Activated T-cell treated with anti-CD3 and anti-CD28 coated beads for 1 hour (primary cell): ENCODE results near the gene CPNE5.

ENCODE experiments used
- DNase-seq: peaks from one replicate; pipeline ENCODE4 v3.0.0-alpha.2; 2020; ENCODE audit warnings: low read depth

Gene CPNE5

DNA sequence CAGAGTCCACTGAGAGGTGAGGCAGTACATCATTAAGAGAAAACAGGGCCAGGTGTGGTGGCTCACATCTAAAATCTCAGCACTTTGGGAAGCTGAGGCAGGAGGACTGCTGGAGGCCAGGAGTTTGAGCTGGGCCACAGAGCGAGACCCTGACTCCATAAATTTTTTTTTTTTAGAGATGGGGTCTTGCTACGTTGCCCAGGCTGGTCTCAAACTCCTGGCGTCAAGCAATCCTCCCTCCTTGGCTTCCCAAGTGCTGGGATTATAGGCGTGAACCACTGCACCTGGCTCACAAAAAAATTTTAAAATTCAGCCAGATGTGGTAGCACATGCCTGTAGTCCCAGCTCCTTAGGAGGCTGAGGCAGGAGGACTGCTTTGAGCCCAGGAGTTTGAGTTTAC, 18.1 kb upstream of the CPNE5 start:
- DNase-seq: no peak

DNA sequence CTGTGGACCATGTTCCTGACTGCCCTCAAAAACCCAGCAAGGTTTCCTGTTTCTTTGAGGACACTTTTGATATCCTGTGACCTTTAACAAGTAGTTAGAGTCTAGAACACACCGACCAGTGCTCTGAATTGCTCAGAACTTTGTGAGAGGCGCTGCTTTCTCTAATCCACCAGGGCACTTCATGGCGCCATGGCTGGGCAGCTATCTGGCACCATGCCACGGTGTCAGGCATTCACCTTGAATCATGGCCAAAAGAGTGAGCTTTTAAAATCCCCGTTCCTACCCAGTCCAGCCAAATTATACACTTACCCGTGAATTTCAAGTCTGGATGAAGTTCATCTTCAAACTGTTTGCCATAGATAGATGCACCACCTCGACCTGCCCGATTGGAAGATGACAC, 17.0 kb upstream of the CPNE5 start:
- DNase-seq: no peak

DNA sequence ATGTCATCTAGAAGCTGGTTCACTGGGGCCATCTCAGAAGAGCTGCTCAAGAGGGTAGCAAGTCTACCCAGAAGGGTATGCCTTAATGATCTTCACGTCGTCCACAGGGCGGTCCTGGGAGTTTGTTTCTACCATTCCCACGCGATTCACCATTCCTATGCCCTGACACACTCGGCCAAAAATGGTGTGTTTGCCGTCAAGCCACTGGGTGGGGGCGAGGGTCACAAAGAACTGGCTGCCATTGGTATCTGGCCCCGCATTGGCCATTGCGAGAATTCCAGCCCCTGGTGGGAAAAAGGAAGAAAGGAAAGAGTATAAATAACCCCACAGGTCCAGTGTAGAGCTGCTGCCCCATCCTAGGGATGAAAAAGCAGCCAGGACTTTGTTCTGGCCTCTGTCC, 16.5 kb upstream of the CPNE5 start:
- DNase-seq: no peak

DNA sequence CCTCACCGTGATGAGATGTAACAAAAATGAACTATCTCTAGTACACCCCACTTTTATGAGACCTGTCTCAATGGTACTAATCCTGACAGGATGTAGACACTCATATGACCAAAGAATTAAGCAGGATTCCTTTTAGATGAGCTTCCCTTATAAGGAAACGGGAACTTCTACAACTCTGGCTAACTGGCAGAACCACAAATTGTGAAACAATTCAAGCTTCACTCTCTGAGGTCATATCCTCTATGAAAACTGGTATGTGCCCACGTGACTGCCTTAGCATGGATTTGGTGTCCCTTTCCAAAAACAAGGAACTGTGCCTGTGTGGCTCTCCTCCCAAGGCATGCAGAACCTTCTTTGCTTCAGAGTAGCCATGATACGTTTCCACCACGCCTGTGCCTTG, 14.1 kb upstream of the CPNE5 start:
- no peak for DNase-seq

DNA sequence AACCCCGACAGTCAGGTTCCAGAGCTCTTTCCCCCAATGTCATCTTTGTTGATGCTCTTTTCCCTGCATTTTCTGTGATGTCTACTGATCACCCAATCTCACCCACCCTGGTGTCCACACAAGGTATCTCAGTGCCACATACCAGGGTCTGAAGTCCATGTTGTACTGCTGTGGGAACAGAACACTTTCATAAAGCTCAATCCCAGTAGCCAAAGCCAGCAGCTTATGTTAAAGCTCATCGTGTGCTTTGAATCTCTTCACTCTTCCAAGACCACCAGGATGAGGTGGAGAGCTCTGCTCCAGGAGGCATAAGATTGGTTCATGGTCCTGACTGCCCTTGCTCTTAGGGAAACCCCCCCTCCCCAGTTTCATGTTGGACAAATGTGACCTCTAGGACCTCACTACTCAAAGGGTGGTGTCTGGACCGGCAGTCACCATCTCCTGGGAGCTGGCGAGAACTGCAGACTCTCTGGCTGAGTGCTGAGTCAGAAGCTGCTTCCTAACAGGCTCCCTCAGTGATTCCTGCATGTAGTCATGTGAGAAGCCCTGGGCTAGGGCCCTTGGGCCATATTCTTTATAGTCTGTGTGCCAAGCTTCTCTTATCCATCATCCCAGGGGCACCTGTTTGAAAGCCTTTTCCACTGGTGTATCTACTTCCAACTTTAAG, 13.4 kb upstream of the CPNE5 start:
- no peak for DNase-seq

DNA sequence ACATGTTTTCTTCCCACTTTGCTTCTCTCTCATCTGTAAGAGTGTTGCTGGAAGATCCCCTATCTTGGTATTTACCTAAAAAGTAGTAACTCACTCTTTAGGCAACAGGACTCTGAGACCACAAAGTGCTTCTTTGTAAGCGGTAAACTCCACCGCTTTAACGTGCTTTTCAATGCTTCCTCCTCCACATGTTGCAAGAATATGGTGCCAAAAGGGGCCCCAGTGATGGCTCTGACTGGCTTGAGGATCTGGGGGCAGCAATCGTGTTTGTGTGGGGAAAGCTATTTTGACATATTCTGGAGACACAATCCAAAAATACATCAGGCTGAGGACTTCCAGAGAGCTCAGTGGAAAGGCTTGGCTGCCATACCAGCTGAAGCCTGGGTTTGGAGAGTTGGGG, 12.4 kb upstream of the CPNE5 start:
- DNase-seq: no peak

DNA sequence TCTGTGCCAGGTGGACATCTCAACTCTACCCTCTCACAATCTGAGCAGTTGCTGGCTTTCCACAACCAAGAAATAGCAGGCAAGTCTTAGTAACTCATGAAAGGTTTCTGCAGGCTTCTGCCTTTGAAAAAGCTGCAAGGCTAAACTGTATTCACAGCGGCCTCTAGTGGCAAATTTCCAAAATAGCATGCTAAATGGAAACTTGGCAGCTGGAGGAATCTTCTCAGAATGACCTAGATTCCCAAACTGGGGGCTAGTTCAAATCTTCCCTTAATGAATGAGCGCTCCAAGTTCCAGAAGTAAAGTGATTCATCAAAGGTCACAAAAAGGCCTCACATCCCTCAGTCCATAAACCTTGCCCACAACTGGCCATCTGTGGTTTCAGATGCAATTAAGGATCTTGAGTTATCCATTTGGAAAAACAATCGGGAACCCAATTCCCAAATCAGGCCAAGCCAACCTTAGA, 11.9 kb upstream of the CPNE5 start:
- no peak for DNase-seq

DNA sequence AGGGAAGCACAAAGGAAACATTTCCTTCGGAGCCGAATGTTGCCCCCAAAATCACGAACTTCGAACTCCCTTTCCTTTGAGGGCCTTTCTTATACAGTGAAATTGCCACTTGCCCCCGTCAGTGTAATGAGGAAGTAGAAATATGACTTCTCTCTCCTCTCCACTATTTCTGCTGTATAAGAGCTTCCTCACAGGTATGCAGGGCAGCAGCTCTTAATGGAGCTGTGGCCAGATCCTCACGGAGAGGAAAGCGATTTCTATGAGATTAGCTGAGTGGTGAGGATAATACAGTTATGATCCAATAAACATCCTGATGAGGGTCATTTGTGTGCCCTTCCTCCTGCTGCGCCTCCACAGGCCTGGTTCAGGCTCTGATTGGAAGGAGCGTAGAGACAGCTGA, 10.8 kb upstream of the CPNE5 start:
- no peak for DNase-seq

DNA sequence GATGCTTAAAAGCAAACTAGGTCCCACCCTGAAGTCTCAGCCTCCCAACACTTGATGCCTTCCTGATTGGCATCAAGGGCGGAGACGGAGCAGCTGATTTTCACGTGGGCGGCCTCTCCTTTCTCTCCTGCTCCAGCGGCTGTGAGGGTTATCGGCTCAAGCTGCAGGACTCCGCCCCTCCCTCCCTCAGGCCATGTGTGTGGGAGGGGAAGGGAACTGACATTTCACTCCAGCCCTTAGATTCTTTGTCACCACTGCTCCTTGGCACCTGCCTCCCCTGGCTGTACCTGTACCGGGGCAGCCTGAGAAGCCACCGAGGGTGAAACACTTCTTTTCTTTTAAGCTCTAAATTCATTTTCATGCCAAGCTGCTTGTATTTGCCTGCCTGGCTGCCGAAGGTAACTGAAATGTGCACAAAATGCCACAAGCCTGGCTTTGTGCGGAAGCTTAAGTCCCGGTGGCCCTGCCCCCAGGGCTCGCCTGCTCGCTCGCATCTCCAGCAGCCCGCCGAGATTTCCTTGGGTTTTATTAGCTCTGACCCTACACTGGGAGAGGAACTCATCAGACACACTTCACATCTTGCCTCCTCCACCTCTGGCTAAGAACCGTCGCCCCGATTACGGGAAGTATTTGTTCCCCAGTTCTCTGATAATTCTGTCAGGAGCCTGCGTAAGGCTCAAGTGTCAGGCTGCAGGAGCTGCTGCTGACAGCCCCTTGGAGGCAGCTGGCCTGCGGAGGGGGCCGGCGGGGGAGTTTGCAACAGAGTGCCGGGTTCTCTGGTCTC, 9.6 kb upstream of the CPNE5 start:
- DNase-seq: no peak

DNA sequence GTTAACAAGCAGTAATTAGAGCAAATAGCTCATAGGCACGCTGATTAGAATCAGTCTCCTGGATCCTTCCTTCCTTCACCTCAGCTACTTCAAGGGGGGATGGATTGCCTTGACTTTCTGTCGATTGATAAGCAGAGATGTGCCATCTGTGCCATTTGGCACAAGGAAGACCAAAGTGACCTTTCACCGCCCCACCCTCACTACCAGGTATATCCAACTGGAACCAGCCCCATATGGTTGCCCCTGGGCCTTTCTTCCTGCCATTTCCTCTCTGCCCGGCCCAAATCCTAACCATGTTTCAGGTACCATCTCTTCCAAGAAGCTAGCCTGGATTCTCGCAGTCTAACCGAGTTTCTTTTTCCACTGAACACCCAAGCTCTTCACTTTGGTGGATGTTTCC, 8.7 kb upstream of the CPNE5 start:
- no peak for DNase-seq

DNA sequence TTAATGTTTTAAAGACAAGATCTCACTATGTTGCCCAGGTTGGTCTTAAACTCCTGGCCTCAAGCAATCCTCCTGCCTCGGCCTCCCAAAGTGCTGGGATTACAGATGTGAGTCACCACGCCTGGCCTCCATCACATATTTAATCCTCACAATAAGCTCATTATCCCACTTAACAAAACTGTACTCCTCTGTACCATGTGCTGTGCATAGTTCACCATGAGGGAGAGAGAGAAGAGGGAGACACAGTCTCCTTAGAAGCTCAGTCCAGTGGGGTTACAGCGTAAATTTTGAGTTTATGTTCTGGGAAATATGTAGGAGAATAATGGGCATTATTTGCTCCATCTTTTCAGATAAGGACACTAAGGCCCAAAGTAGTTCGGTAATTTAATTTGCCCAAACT, 7.9 kb upstream of the CPNE5 start:
- DNase-seq: no peak

DNA sequence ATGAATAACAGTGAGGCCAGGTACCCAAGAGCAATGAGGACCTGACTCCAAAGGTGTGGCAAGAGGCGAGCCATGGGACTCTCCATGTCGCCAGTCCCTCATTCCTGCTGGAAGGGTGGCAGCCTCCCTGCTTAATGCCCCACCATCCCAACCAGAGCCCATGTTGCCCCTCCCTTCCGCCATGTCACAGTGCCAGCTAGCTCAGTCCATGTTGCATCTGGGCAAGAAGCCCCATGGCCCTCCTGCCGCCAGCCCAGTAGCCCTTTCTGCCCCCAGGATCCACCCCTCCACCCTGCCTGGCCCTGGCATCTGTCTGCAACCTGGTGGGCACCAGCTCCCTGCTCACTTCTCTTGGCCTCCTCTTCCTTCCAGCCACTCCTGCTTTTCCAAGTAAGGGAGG, 6.0 kb upstream of the CPNE5 start:
- no peak for DNase-seq

DNA sequence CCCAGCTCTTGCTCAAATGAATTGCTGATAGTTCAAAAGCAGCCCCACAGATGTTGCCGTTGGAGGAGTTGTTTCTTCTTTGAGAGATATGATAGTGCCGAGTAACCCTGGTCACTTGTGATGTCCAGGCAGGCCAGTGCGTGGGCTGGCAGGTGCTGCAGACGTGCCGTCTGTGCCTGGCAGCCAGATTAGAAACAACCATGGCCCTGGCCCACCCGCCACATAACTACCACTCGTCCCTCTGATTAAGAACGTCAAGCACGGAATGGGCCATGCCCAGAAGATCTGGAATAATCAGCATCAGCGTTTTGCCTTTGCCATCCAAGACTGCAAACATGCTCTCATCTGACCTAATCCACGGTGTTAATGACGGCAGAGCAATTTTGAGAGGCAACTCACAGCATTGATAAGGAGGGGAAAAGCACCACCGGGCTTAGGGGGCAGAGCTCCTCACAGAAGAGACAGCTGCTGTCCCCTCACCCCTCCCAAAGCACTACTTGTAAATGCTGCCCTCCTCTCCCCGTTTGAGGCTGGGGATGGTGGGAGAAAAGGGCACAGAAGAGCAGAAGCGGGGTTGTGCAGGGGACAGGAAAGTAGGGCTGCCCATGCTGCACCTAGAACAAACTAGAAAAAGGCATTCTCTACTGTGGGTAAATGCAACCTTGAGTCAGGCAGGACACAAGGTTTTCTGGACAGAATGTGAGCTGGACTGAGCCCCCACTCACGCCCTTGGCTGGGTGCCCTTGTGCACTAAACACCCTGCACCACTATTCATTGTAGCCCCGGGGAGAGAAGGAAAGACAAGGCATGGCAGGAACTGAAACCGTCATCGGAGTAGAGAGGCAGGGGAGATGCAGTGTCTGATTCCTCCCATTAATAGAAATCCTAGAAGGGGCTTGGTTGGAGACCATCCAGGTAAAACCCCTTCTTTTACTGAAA, 5.3 kb upstream of the CPNE5 start:
- no peak for DNase-seq

DNA sequence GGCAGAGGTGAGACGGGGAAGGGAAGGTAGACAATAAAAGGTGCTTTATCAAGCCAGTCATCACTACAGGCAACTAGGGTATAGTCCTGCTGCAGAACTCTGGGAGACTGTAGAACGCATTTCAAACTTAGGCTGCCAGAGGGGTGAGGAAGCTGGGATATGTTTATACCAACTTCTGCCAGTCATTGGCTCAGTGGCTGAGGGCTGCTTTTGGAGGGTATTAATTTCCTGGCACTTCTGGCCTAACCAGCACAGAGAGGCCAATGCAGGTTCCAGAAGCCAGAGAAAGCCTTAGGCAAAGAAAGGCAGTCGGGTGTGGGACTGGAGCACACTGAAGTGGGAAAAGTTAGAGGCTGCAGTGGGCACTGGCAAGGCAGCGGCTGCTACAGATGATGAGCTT, 3.9 kb upstream of the CPNE5 start:
- DNase-seq: no peak

DNA sequence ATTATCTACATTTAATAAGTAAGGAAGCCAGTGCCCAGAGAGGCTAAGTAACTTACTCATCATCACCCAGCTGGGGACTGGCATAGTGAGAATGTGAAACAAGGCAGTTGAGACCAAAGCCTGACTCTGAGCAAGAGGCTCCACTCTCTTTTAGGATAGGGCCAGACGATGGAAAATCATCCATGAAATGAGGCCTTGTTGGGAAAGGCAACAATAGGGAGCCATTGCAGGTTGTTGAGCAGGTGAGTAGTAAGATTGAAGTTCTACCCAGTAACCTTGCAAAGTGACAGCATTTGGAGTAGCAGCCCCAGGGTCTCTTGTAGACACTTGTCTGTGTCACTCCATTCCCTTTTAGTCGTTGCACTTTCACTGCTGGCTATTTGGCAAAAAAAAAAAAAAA, 2.5 kb upstream of the CPNE5 start:
- no peak for DNase-seq

DNA sequence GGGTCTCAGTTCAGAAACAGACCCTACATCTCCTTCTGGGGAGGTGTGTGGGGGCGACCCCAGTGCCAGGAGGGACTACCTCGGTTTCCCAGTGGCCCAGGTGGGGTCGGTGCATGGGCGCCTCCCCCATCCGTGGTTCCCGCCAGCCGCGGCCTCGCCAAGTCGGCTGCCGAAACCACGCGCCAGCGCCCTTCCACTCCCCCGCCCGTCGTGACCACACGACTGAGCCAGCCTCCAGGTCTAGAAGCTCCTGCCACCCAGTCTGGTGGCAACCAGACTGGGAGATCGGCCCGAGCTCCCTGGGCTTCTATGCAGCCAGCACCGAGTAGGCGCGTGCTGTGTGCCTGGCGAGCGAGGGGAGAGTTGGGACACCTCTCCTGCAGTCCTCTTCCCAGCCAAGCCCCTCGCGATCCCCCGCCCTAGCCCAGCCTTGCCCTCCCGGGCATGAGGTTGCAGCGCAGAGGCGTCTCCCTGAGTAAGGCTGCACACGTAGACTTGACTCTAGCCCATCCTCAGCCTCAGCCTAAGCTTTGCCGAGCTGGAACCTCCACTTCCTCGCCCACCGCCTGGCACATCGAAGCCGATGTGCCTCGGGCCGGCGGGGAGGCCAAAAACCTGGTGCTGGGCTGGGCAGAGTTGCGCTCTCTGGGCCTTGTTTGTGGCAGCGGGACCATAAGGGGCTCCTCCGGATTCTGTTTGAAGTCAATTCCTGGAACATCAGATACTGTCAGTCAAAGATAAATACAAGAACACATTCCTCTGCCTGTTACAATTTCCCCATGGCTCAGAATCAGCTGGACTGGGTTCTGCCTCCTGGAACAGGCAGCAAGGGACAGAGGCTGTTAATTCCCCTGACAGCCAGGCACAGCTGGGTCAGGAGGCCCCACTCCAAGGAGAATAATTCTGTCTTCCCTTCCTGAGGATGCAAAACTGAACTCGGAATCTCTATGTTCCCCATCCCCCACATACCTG, 1.5 kb upstream of the CPNE5 start:
- peak; percentile 9 for DNase-seq

DNA sequence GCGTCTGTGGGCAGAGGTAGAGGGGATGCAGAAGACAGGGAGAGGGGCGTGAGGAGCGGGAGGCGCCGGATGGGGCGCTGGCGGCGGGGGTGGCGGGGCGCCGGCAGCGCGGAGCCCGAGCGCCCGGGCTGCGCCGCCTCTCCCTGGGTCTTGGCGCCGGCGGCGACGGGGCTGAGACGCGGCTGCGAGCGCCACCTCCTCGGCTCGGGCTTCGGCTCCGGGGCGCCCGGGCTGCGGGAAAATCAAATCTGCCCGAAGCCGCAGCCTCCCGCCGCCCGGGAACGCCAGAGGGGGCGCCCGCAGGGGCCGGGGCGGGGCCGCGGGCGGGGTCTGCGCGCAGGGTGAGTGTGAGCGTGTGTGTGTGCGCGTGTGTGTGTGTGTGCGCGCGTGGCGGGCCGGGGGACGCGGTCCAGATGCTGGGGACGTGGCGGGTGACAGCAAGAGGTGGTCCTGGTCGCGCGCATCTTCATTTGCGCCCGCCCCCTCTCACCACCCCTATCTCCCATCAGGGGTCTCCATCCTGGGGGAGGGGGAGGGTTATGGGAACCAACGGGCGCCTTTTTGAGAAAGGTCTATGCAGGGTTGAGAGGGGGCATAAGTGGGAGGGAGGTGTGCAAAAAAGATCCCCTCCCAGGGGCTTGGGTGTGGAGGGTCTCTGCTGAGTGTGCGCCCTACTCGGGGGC, 646 bp upstream of the CPNE5 start:
- DNase-seq: peak; percentile 33

DNA sequence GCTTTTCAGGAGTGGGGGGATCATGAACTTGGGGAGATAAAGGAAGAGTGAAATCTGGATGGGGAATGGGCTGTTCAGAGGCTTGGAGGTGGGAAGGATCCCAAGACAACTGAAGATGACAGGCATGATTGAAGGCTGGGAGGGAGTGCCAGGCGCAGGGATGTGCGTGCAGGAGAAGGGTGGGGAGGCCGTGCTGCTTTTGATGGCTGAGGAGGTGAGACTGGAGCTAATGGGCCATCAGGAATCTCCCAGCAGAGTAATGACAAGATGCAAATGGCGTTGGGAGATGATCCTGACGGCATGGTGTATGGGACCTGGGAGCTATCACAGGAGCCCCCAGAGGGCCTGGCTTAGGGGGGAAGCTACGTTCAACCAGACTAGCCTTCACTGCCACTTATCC, 1.6 kb downstream of the CPNE5 start:
- DNase-seq: no peak

DNA sequence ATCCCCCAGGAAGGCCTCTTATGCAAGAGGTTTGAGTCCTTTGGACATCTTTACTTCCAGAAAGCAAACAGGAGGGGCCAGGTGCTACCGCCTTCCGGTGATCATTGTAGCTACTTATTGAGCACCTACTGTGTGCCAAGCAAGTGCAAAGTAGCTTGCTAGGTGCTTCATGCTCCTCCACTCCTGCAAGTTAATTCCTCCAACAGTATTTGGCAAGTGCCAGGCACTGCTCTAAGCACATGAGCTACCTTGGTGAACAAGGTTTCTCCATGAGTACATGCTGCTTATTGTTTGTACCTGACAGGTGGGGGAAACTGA, 2.3 kb downstream of the CPNE5 start:
- DNase-seq: no peak

DNA sequence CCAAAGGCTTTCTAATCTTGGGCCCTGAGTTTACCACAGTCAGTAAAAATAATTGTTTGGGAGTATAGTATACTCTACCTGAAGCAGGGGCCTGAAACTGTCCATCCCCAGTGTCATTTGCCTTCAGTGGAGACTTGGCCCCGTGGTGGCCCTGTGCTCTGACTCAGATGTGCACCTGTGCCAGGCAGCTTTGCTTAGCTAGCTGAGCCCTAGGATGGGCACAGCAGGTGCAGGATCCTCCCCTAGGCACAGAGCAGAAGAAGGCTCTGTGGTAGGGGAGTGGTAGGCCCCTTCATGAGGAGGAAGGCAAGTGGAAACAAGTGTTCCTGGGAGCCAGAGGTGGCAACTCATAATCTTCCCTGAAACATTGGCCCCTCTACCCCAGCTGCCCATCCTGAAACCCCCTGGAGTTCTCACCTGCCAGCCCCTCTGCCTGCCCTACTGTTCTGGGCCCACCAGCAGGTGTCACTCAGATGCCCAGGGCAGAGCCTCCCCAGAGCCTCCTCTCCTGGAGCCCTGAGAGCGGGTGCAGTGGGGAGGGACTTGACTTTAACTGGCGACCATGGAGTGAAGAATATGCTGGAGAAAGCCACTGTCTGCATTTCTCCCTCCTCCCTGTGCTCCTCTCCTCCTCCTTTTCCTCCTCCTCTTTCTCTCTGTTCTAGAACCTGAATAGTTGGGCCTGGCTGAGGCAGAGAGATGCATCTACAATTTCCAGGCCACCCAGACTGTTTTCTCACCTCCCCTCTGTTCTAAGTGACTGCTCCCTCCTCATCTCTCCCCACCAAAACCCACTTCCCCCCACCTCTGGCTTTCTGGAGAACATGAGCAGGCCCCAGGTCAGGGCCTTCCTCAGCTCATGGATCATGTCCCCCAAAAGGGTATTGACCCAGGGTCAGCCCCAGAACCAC, 2.9 kb downstream of the CPNE5 start:
- DNase-seq: no peak
